ENCODE measurements around the gene SH3GL3. TPM values are rescaled to one million over a fixed set of nuclear protein-coding genes. Genes with fewer than 3 reads are reported as not detected.

The SH3GL3 gene
- total RNA-seq, 1 experiment from 2014 or later = not detected

GRCh38 chr15:83545804-83546511 lies 98.8 kb downstream of the SH3GL3 start:
- H3K36me3 ChIP-seq (ENCODE audit: control insufficient read depth, insufficient read depth, low read length) = no peaks in the 10 kb centered on the region
- no peak overlapping the region for H3K4me3 ChIP-seq (ENCODE audit: low read depth in 2 of 2, low read length in 2 of 2)
- no TSS peak for BruUV-seq (replicated peaks)
- ATAC-seq = no peak
- ChIA-PET POLR2A (no interaction called here), CTCF (no interaction called here)
- in situ Hi-C loops (cut with HindIII; ENCODE audit: low pct_unique_long_range_greater_than_20kb, low sequenced_read_pairs) (no loop called here), intact Hi-C loops (cut with micrococcal nuclease; ENCODE audit: unreplicated experiment) (no loop called here)
- H3K27me3 ChIP-seq (ENCODE audit: control insufficient read depth, insufficient read depth, low read length) = no peaks in the 10 kb centered on the region
- no peaks in the 10 kb centered on the region for H3K4me1 ChIP-seq (ENCODE audit: control insufficient read depth, insufficient read depth, low read length)
- TF ChIP-seq REST (IDR thresholded peaks at IDR 0.05; ENCODE audit: insufficient read depth in 1 of 2, low read depth in 2 of 2, low read length in 1 of 2) (no peak), POLR2AphosphoS5 (IDR thresholded peaks at IDR 0.05; ENCODE audit: low read depth, low read length) (no peak), CTCF (IDR thresholded peaks at IDR 0.05) (no peak), TCF7L2 (IDR thresholded peaks at IDR 0.05; ENCODE audit: low read depth, low read length) (no peak), SIN3A (IDR thresholded peaks at IDR 0.05; ENCODE audit: borderline replicate concordance, insufficient read depth, low read depth, low read length) (no peak)
- no peaks in the 10 kb centered on the region for H3K9me3 ChIP-seq (ENCODE audit: control insufficient read depth, insufficient read depth, low read depth, low read length)
- H3K27ac ChIP-seq (ENCODE audit: low read length) = no peak overlapping the region
- no peak for DNase-seq (ENCODE audit: low read depth, low spot score)

GRCh38 chr15:83546512-83546888 lies 99.4 kb downstream of the SH3GL3 start:
- TF ChIP-seq REST (IDR thresholded peaks at IDR 0.05; ENCODE audit: insufficient read depth in 1 of 2, low read depth in 2 of 2, low read length in 1 of 2) = no peak
- TF ChIP-seq POLR2AphosphoS5 (IDR thresholded peaks at IDR 0.05; ENCODE audit: low read depth, low read length) = no peak
- no peak for TF ChIP-seq SIN3A (IDR thresholded peaks at IDR 0.05; ENCODE audit: borderline replicate concordance, insufficient read depth, low read depth, low read length)
- TF ChIP-seq CTCF (IDR thresholded peaks at IDR 0.05) = no peak
- TF ChIP-seq TCF7L2 (IDR thresholded peaks at IDR 0.05; ENCODE audit: low read depth, low read length) = no peak
- ChIA-PET CTCF (no interaction called here), POLR2A (no interaction called here)
- no peaks in the 10 kb centered on the region for H3K4me1 ChIP-seq (ENCODE audit: control insufficient read depth, insufficient read depth, low read length)
- in situ Hi-C loops (cut with HindIII; ENCODE audit: low pct_unique_long_range_greater_than_20kb, low sequenced_read_pairs) = no loop called here
- no peaks in the 10 kb centered on the region for H3K9me3 ChIP-seq (ENCODE audit: control insufficient read depth, insufficient read depth, low read depth, low read length)
- DNase-seq (ENCODE audit: low read depth, low spot score) (no peak), ATAC-seq (no peak)
- no peak overlapping the region for H3K4me3 ChIP-seq (ENCODE audit: low read depth in 2 of 2, low read length in 2 of 2)
- no peaks in the 10 kb centered on the region for H3K36me3 ChIP-seq (ENCODE audit: control insufficient read depth, insufficient read depth, low read length)
- H3K27me3 ChIP-seq (ENCODE audit: control insufficient read depth, insufficient read depth, low read length) = no peaks in the 10 kb centered on the region
- H3K27ac ChIP-seq (ENCODE audit: low read length) = no peak overlapping the region
- BruUV-seq (replicated peaks) = no TSS peak
- intact Hi-C loops (cut with micrococcal nuclease; ENCODE audit: unreplicated experiment) = no loop called here
